Measurements from ENCODE around the gene BMPR1A.

BMPR1A gene

DNA sequence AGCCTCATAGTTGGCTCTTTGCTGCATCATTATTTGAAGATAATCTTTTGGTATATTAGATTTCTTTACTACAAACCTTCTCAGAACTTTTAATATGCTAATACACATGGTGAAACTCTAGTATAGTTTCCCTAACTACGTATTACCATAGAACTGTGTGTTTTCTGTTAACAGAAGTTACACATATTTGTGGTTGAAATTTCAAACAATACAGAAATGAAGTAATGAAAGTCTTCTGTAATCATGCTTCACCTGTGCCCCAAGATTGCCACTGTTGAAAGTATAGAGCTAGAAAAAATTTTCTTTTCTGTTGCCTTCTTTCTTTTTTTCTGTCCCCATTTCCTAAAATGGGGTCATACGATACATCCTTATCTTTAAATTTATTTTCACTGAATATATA is 9.1 kb downstream of the BMPR1A start:
- no peak for DNase-seq (ENCODE audit: low spot score)

DNA sequence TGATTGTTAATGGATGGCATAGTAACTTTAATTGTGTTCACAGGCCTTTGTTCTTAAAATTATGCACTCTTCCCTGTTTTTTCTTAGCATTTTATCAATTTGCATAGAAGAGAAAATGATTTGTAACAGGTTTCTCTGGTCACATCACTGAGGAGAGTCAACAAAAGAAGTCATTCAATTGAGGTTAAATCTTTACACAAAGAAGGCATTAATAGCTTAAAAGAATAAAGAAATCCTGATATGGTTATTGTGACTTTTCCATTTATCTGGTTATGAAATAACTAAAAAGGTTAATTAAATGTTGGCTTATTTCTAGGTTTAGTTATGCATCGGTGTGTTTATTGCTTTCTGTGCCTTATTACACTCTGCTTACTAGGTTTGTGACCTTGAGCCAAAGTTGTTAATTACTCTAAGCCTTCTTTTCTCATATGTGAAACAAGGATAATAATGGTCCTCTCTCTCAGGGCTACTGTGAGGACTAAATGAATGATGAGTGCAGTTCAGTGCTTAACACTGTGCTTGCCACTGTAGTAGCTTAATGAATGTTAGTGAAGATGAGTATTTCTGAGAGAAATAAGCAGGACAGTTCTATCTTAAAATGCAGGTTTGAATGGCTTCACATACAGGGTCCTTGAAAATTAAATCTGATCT is 12.1 kb downstream of the BMPR1A start:
- DNase-seq (ENCODE audit: low spot score) = no peak

DNA sequence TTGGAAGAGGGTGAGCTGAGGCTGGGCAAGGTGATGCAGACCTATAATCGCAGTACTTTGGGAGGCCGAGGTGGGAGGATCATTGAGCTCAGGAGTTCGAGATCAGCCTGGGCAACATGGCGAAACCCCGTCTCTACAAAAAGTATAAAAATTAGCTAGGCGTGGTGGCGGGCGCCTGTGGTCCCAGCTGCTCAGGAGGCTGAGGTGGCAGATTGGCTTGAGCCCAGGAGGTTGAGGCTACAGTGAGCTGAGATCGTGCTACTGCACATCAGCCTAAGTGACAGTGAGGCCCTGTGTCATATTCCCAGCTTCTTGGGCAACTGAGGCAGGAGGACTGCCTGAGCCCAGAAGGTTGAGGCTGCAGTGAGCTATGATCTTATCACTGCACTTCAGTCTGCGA is 13.6 kb downstream of the BMPR1A start:
- no peak for DNase-seq (ENCODE audit: low spot score)

DNA sequence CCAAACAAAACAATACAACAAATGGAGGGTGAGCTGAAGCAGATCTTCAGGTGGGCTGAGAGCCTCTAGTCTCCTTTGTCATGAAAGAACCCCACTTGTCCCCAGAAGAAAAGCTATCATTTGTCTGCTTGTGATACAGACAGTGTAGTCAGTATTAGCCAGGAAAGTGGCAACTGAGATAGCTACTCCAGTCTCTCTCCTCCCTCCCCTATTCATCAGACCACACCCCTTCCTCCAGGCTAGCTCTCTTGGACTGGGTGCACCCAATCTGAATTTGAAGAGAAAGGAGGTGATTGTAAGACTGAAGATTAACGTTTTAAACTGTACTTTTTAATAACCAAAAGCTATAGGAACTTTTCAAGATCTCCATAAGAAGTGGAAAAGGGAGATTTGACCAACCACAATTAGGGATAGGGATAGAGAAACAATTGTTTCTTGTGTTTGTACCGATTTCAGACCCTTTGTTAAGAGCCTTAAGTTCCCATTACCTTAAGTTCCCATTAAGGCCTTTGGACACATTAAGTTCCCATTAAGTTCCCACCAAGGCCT is 14.1 kb downstream of the BMPR1A start:
- no peak for DNase-seq (ENCODE audit: low spot score)

GRCh38 chr10:86773498-86773897 is 17.1 kb downstream of the BMPR1A start:
- no peak for DNase-seq (ENCODE audit: low spot score)

DNA sequence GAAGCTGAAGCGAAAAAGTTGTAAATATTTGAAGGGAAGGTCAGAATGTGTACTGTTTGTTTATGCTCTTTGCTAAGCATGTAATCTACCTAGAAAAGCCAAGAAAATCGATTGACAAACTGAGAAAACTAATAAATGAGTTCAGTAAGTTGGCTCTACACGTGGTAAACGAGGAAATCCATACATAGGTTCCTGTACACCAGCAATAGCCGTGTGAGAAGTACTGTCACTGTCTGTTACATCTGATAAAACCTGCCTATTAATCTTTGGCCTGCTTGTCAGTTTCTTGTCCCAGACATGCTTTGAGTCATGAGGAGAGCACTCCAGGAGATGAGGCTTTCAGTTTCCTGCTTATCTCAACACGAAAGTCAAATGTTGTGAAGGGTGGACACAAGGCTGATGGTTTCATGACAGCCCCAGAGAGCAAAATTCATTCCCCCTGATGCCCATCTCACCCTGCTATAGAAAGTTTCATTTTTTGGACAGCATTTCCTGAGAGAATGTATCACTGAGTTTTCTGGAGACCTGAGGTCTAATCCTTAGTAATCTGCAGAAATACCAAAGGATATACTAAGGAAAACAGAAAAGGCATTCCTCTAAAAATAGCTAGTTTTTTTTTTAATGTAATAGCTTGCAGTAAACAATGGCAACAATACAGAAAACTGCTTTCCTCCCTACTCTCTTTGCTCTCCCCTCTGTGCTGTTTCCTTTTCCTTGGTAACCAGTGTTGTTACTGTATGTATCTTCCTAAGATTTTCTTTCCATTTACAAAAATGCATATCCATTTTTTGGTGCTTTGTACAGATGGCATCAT is 18.8 kb downstream of the BMPR1A start:
- DNase-seq (ENCODE audit: low spot score) = no peak

GRCh38 chr10:86775870-86776180 is 19.4 kb downstream of the BMPR1A start:
- no peak for DNase-seq (ENCODE audit: low spot score)

DNA sequence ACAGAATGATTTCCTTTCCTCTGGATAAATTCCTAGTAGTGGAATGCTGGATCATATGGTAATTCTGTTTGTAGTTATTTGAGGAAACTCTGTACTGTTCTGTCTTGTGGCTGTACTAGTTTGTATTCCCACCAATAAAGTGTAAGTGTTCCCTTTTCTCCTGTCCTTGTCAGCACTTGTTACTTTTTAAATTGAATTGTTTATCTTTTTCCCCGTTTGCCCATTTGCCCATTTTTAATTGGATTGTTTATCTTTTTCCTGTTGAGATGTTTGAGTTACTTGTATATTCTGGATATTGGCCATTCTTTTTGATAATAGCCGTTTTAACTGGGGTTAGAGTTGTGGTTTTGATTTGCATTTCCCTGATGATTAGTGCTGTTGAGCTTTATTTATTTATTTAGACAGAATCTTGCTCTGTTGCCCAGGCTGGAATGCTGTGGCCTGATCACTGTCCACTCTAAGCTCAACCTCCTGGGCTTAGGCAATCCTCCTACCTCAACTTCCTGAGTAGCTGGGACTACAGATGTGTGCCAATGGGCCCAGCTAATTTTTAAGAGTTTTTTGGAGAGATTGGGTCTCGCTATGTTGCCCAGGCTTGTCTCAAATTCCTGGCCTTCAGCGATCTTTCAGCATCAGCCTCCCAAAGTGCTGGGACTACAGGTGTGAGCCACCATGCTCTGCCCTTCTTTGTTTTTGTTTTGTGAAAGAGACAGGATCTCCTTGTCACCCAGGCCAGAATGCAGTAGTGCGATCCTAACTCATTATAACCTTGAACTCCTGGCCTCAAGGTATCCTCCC is 23.0 kb downstream of the BMPR1A start:
- no peak for DNase-seq (ENCODE audit: low spot score)

- no peak for DNase-seq (ENCODE audit: low spot score)
These were observed 26.4 kb downstream of the BMPR1A start for GRCh38 chr10:86782701-86783418.

GRCh38 chr10:86785037-86785436 is 28.6 kb downstream of the BMPR1A start:
- DNase-seq (ENCODE audit: low spot score) = no peak

GRCh38 chr10:86785968-86786367 is 29.5 kb downstream of the BMPR1A start:
- DNase-seq (ENCODE audit: low spot score) = no peak

- no peak for DNase-seq (ENCODE audit: low spot score)
These were observed 29.9 kb downstream of the BMPR1A start for GRCh38 chr10:86786368-86786767.

GRCh38 chr10:86790394-86790793 is 34.0 kb downstream of the BMPR1A start:
- DNase-seq (ENCODE audit: low spot score) = no peak

DNA sequence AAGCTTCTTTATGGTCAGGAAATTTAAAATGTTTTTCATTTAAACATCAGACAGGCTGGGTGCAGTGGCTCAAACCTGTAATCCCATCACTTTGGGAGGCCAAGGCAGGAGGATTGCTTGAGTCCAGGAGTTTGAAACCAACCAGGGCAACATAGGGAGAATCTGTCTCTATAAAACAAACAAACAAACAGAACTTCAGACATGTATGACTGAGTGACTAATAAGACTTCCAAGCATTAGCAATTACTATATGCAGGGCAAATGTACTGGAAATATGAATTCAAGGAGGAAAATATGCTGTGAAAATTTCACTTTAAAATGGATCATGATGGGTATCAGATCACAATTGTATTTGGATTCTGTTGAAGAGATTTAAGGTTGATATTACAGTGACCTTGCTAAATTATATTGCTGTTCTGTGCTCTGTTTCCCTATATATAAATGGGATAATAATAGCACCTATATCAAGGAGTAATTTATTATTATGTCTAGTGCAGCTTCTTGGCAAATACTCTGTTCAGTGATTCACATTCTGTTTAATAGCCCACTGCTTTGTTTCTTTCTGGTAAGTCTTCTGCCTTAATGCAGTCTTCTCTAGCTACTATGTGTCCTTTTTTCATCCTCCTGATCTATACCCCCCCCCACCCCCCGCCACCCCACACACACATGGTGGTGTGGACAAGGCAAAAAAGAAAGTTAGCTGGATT is 36.2 kb downstream of the BMPR1A start:
- no peak for DNase-seq (ENCODE audit: low spot score)

DNA sequence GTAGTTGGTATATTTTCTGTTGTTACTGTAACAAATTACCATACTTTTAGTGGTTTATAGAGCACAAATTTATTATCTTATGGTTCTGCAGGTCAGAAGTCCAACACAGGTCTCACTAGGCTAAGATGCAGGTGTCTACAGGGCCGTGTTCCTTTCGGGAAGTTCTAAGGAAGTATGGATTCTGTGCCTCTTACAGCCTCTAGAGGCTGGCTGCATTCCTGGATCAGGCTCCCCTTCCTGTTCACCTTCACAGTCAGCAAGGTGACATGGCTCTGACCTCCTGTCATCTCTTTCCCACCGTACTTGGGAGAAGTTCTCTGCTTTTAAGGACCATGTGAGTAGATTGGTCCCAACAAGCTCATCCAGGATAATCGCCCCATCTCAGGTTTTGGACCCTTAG is 37.3 kb downstream of the BMPR1A start:
- no peak for DNase-seq (ENCODE audit: low spot score)

GRCh38 chr10:86795353-86795752 is 38.9 kb downstream of the BMPR1A start:
- DNase-seq (ENCODE audit: low spot score) = no peak

- no peak for DNase-seq (ENCODE audit: low spot score)
These were observed 41.6 kb downstream of the BMPR1A start for GRCh38 chr10:86798025-86798424.

GRCh38 chr10:86798611-86799010 is 42.2 kb downstream of the BMPR1A start:
- no peak for DNase-seq (ENCODE audit: low spot score)

DNA sequence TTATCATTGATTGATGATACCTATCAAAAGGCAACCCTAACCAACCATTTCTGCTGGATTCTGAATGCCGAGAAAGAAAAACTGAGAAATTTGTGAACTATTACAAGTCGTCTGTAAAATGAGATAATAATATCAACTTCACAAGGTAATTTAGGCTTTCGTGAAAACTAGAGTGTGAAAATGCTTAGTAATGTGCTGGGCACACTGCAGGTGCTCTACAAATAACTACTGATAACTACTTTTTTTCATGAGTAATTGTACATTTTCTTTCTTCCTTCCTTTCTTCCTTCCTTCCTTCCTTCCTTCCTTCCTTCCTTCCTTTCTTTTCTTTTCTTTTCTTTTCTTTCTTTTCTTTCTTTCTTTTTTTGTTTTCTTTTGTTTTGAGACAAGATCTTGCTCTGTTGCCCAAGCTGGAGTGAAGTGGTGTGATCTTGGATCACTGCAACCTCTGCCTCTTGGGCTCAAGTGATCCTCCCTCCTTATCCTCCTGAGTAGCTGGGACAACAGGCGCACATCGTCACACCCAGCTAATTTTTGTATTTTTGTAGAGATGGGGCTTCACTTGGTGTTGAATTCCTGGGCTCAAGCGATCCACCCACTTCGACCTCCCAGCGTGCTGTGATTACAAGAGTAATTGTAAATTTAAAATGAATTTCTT is 42.9 kb downstream of the BMPR1A start:
- DNase-seq (ENCODE audit: low spot score) = no peak

- DNase-seq (ENCODE audit: low spot score) = no peak
These were observed 45.6 kb downstream of the BMPR1A start for GRCh38 chr10:86801995-86802394.
